Fibroblast of lung (primary cell): ENCODE measurements around the gene SP110. TPM values are rescaled to one million over a fixed set of nuclear protein-coding genes. Genes with fewer than 3 reads are reported as not detected.

Source experiments
- DNase-seq, 2 donors: peaks; one replicate each; pipeline versions ENCODE4 v3.0.0 to v3.0.0-alpha.2; 2010; ENCODE audit warnings: low read depth in 2 of 2
- H2AFZ ChIP-seq: 2 replicates; pipeline ENCODE4 v1.5.1; 2012; ENCODE audit warnings: low read length, control low read depth, inconsistent platforms
- H3K27ac ChIP-seq: 2 replicates; pipeline ENCODE4 v1.5.1; 2011; ENCODE audit warnings: low read length, control low read depth; ENCODE audit not compliant: insufficient read depth
- H3K27me3 ChIP-seq: 2 replicates; pipeline ENCODE4 v1.5.1; 2011; ENCODE audit warnings: mild to moderate bottlenecking, low read length; ENCODE audit not compliant: control insufficient read depth, insufficient read depth
- H3K36me3 ChIP-seq: 2 replicates; pipeline ENCODE4 v1.5.1; 2011; ENCODE audit warnings: low read length; ENCODE audit not compliant: control insufficient read depth, insufficient read depth
- H3K4me1 ChIP-seq: 2 replicates; pipeline ENCODE4 v1.5.1; 2011; ENCODE audit warnings: low read length; ENCODE audit not compliant: control insufficient read depth, insufficient read depth; ENCODE audit errors: extremely low read depth
- H3K4me2 ChIP-seq: 2 replicates; pipeline ENCODE4 v1.5.1; 2011; ENCODE audit warnings: low read length, control low read depth; ENCODE audit not compliant: insufficient read depth; ENCODE audit errors: extremely low read depth
- H3K4me3 ChIP-seq, 4 experiments: fragments of 200-600 bp in 1 of 4; sonication (generic) in 1 of 4; replicated peaks in 1 of 4; 2 replicates each; pipeline ENCODE4 v1.5.1; 2011 to 2016; ENCODE audit warnings: low read length in 4 of 4, low read depth in 3 of 4, mild to moderate bottlenecking in 3 of 4, control low read depth in 2 of 4, inconsistent platforms in 1 of 4, mixed read lengths in 1 of 4; ENCODE audit not compliant: insufficient read depth in 1 of 4; ENCODE audit errors: control extremely low read depth in 1 of 4
- H3K79me2 ChIP-seq: 2 replicates; pipeline ENCODE4 v1.5.1; 2012; ENCODE audit warnings: mild to moderate bottlenecking, low read length, inconsistent platforms; ENCODE audit not compliant: control insufficient read depth, insufficient read depth
- H3K9ac ChIP-seq: 2 replicates; pipeline ENCODE4 v1.5.1; 2011; ENCODE audit warnings: mild to moderate bottlenecking, low read length, control low read depth; ENCODE audit not compliant: insufficient read depth
- H3K9me3 ChIP-seq: 2 replicates; pipeline ENCODE4 v1.5.1; 2012; ENCODE audit warnings: low read depth, low read length; ENCODE audit not compliant: control insufficient read depth, insufficient read depth
- H4K20me1 ChIP-seq: 2 replicates; pipeline ENCODE4 v1.5.1; 2011; ENCODE audit warnings: low read length; ENCODE audit not compliant: control insufficient read depth, insufficient read depth; ENCODE audit errors: extremely low read depth
- EZH2 ChIP-seq: IDR thresholded peaks from 2 replicates; pipeline ENCODE4 v1.5.1; 2012; ENCODE audit warnings: low read length, control low read depth, mild to moderate bottlenecking; ENCODE audit errors: missing control alignments
- polyA plus RNA-seq, 2 donors: library from polyadenylated mRNA; depleted of rRNA in 1 of 2; stranded (reverse) in 1 of 2; unstranded in 1 of 2; fragments of >200 nt; gene quantifications; 2 replicates each; pipeline ENCODE4 v1.2.1, GENCODE V29; 2011 to 2012; ENCODE audit warnings: missing spikeins in 1 of 2
- total RNA-seq: library from RNA; depleted of rRNA; stranded (reverse); fragments of >200 nt; gene quantifications from 2 replicates; pipeline ENCODE4 v1.2.1, GENCODE V29; 2014
- TF ChIP-seq, protein P1 (sequence below), 2 donors: IDR thresholded peaks in 1 of 2; conservative IDR thresholded peaks in 1 of 2; 1 replicate in 1 of 2; 2 replicates in 1 of 2; pipeline ENCODE4 v1.5.1; 2011 to 2012; ENCODE audit warnings: low read length in 2 of 2, control low read depth in 1 of 2, inconsistent platforms in 1 of 2, low read depth in 1 of 2, mild to moderate bottlenecking in 1 of 2

Gene SP110
- total and polyA plus RNA-seq, 2 donors (not counting 1 experiment from before 2014, with no cell fraction given), result 9.2 to 12.7 TPM

DNA sequence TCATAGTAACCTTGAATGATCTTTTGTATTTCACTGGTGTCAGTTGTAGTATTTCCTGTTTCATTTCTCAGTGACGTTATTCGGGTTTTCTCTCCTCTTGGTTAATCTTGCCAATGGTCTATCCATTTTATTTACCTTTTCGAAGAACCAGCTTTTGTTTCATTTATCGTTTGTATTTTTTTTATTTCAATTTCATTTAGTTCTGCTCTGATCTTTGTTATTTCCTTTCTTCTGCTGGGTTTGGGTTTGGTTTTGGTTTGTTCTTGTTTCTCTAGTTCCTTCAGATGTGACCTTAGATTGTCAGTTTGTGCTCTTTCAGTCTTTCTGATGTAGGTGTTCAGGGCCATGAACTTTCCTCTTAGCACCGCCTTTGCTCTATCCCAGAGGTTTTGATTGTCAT, 42.5 kb upstream of the SP110 start:
- H3K4me3 ChIP-seq, result no peak overlapping the region
- DNase-seq, result no peak
- no peak overlapping the region for H3K27ac ChIP-seq
- no peaks in the 10 kb centered on the region for H3K27me3 ChIP-seq
- H3K9ac ChIP-seq, result no peak overlapping the region
- H3K9me3 ChIP-seq, result no peaks in the 10 kb centered on the region
- no peaks in the 10 kb centered on the region for H3K79me2 ChIP-seq
- no peaks in the 10 kb centered on the region for H3K4me1 ChIP-seq
- no peaks in the 10 kb centered on the region for H4K20me1 ChIP-seq
- H2AFZ ChIP-seq, result no peak overlapping the region
- no peak for TF ChIP-seq EZH2
- TF ChIP-seq, protein P1, sequence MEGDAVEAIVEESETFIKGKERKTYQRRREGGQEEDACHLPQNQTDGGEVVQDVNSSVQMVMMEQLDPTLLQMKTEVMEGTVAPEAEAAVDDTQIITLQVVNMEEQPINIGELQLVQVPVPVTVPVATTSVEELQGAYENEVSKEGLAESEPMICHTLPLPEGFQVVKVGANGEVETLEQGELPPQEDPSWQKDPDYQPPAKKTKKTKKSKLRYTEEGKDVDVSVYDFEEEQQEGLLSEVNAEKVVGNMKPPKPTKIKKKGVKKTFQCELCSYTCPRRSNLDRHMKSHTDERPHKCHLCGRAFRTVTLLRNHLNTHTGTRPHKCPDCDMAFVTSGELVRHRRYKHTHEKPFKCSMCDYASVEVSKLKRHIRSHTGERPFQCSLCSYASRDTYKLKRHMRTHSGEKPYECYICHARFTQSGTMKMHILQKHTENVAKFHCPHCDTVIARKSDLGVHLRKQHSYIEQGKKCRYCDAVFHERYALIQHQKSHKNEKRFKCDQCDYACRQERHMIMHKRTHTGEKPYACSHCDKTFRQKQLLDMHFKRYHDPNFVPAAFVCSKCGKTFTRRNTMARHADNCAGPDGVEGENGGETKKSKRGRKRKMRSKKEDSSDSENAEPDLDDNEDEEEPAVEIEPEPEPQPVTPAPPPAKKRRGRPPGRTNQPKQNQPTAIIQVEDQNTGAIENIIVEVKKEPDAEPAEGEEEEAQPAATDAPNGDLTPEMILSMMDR (conservative IDR thresholded peaks at IDR 0.05 in 1 of 2, IDR thresholded peaks at IDR 0.05 in 1 of 2; ENCODE audit: low read depth in 1 of 2, low read length in 2 of 2), result no peak
- no peak overlapping the region for H3K4me2 ChIP-seq
- H3K36me3 ChIP-seq, result no peaks in the 10 kb centered on the region

DNA sequence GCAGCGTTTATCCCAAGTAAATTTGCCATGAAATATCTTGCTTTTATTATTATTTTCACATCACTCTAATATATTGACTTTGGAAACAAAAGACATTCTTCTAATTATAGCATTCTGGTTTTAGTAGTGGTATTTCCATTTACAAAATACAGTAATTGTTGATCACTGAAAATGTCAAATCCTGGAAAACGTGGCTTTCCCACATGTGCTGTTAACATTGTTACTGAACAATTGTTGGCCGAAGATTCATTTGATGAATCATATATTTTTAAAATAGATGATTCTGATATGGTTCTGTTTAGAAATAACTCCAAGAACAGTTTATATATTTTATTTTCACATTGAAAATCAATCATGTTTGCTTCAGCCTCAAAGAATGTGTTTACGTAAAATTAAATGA, 38.7 kb upstream of the SP110 start:
- H2AFZ ChIP-seq, result no peak overlapping the region

DNA sequence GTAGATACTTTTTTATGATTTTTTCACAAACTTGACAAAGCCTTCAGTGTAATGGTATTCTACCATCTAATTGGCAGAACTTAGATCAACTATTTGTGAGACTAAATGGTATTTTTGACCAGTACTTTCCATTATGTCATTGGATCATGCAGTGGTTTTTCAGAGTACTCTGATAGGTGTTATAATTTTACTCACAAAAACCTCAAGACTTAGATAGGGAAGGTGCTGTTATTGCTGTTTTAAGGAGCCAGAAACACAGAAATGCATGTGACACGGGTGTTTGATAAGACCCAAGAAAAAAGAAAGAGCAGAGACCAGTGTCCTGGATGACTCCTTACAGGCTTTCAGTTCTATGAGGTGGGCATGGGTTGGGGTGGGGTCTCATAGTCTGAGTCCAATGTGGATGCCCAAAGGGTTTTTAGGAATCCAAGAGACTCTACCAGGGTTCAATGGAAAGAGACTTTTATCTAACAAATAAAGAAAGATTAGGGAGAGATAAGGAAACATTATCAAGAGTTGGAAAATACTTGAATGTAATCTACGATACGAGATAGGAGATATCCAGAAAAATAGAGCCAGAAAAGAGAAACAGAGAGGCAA, 37.0 kb upstream of the SP110 start:
- Histone ChIP-seq H3K9me3 (no peaks in the 10 kb centered on the region), H3K79me2 (no peaks in the 10 kb centered on the region), H3K36me3 (no peaks in the 10 kb centered on the region), H4K20me1 (no peaks in the 10 kb centered on the region), H3K4me2 (no peak overlapping the region), H2AFZ (no peak overlapping the region), H3K4me1 (no peaks in the 10 kb centered on the region), H3K9ac (no peak overlapping the region), H3K4me3 (no peak overlapping the region), H3K27me3 (no peaks in the 10 kb centered on the region), H3K27ac (no peak overlapping the region)
- DNase-seq, result no peak
- TF ChIP-seq, protein P1 (conservative IDR thresholded peaks at IDR 0.05 in 1 of 2, IDR thresholded peaks at IDR 0.05 in 1 of 2; ENCODE audit: low read depth in 1 of 2, low read length in 2 of 2), result no peak
- TF ChIP-seq EZH2, result no peak

More for the DNA sequence above, 38.7 kb upstream of the SP110 start:
- TF ChIP-seq, protein P1 (conservative IDR thresholded peaks at IDR 0.05 in 1 of 2, IDR thresholded peaks at IDR 0.05 in 1 of 2; ENCODE audit: low read depth in 1 of 2, low read length in 2 of 2), result no peak
- TF ChIP-seq EZH2, result no peak
- H3K9me3 ChIP-seq, result no peaks in the 10 kb centered on the region
- peak; percentile 1 to 32 for DNase-seq
- H3K79me2 ChIP-seq, result no peaks in the 10 kb centered on the region
- H3K27me3 ChIP-seq, result no peaks in the 10 kb centered on the region
- no peak overlapping the region for H3K4me2 ChIP-seq
- H3K4me1 ChIP-seq, result no peaks in the 10 kb centered on the region
- no peak overlapping the region for H3K4me3 ChIP-seq
- no peak overlapping the region for H3K27ac ChIP-seq
- H3K9ac ChIP-seq, result no peak overlapping the region
- no peaks in the 10 kb centered on the region for H4K20me1 ChIP-seq
- H3K36me3 ChIP-seq, result no peaks in the 10 kb centered on the region
